ENCODE measurements around the gene THUMPD1.
"Not testable (repeated sequence)": the region's sequence is repeated elsewhere in the genome, so short reads cannot be mapped to it uniquely, and the experiment has no call there.

Gene THUMPD1

GRCh38 chr16:20694096-20694495 is 47.5 kb downstream of the THUMPD1 start:
- DNase-seq (ENCODE audit: low spot score): not testable (repeated sequence)

GRCh38 chr16:20689668-20690067 is 52.0 kb downstream of the THUMPD1 start:
- no peak for DNase-seq (ENCODE audit: low spot score)

- DNase-seq (ENCODE audit: low spot score): no peak
Observed at GRCh38 chr16:20683812-20684211, 57.8 kb downstream of the THUMPD1 start.

Measured in AG20443 (cell line).